GM18508 (cell line): ENCODE data around the gene C12orf76.
"Not testable (repeated sequence)": the region's sequence is repeated elsewhere in the genome, so short reads cannot be mapped to it uniquely, and the experiment has no call there.

Experiments
- ATAC-seq: cut with Tn5 transposase; IDR thresholded peaks from one replicate; pipeline ENCODE4 v1.9.1; 2021; ENCODE audit warnings: moderate number of reproducible peaks; ENCODE audit not compliant: insufficient read depth, unreplicated experiment

C12orf76 gene

GRCh38 chr12:110048242-110049027 lies at the start of gene C12orf76:
C12orf76 (minus strand) TSS chr12:110048522; CDS start chr12:110048495, 27 bp downstream.
- peak; percentile 93 for ATAC-seq

GRCh38 chr12:110093631-110094311 lies 45.4 kb upstream of the C12orf76 start:
- no peak for ATAC-seq

GRCh38 chr12:110091136-110091711 lies 42.9 kb upstream of the C12orf76 start:
- ATAC-seq = no peak

- no peak for ATAC-seq
Observed at GRCh38 chr12:110090266-110091135, 42.2 kb upstream of the C12orf76 start.

GRCh38 chr12:110088936-110089335 lies 40.6 kb upstream of the C12orf76 start:
- no peak for ATAC-seq

GRCh38 chr12:110088216-110088615 lies 39.9 kb upstream of the C12orf76 start:
- not testable (repeated sequence) for ATAC-seq

GRCh38 chr12:110084314-110085015 lies 36.1 kb upstream of the C12orf76 start:
- no peak for ATAC-seq

- no peak for ATAC-seq
Observed at GRCh38 chr12:110080410-110080809, 32.1 kb upstream of the C12orf76 start.

- ATAC-seq = peak; percentile 57
Observed at GRCh38 chr12:110079477-110080400, 31.4 kb upstream of the C12orf76 start.

GRCh38 chr12:110077800-110078199 lies 29.5 kb upstream of the C12orf76 start:
- no peak for ATAC-seq

GRCh38 chr12:110075880-110076279 lies 27.6 kb upstream of the C12orf76 start:
- no peak for ATAC-seq

GRCh38 chr12:110074089-110074488 lies 25.8 kb upstream of the C12orf76 start:
- no peak for ATAC-seq

GRCh38 chr12:110073049-110073831 lies 24.9 kb upstream of the C12orf76 start:
- no peak for ATAC-seq

GRCh38 chr12:110072636-110073035 lies 24.3 kb upstream of the C12orf76 start:
- ATAC-seq = not testable (repeated sequence)

- no peak for ATAC-seq
Observed at GRCh38 chr12:110071967-110072366, 23.6 kb upstream of the C12orf76 start.

GRCh38 chr12:110071504-110071903 lies 23.2 kb upstream of the C12orf76 start:
- ATAC-seq = no peak

- ATAC-seq = no peak
Observed at GRCh38 chr12:110068654-110069053, 20.3 kb upstream of the C12orf76 start.

GRCh38 chr12:110068115-110068514 lies 19.8 kb upstream of the C12orf76 start:
- not testable (repeated sequence) for ATAC-seq
